Adrenal gland (tissue), 5 donors: ENCODE measurements around the gene MS4A13.

Source experiments
- CTCF ChIP-seq, 6 experiments: fragments of 450-650 bp in 4 of 6; fragments of 200-600 bp in 2 of 6; sonication (generic) in 1 of 6; IDR thresholded peaks; 1 replicate in 5 of 6; 2 replicates in 1 of 6; pipeline versions ENCODE4 v1.5.1 to v1.8.0; 2016 to 2021; ENCODE audit warnings: antibody characterized with exemption in 6 of 6, mild to moderate bottlenecking in 2 of 6, moderate library complexity in 1 of 6
- POLR2A ChIP-seq, 2 donors: fragments of 450-650 bp; IDR thresholded peaks; one replicate each; pipeline ENCODE4 v1.6.1; 2017; ENCODE audit warnings: antibody characterized with exemption in 2 of 2, mild to moderate bottlenecking in 2 of 2, moderate library complexity in 1 of 2
- donor health status: DM: no; HTN: no; CAD: no.

DNA sequence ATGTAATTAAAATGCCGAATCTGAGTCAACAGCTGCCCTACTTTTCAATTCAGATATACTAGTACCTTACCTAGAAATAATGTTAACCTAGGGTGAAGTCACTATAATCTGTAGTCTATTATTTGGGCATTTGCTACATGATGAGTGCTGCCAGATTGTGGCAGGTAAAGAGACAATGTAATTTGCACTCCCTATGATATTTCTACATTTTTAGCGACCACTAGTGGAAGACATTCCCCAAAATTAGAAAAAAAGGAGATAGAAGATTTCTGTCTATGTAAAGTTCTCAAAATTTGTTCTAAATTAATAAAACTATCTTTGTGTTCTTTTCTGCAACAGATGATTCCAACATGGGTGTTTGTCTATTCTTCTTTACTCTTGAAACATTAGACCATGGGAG is 45.5 kb upstream of the MS4A13 start:
- TF ChIP-seq POLR2A (IDR thresholded peaks at IDR 0.05) (no peak), CTCF (IDR thresholded peaks at IDR 0.05) (no peak)
